GM21786 (cell line): ENCODE results near the gene CTRL.
A peak's percentile ranks its signal among the peaks of the same experiment; 100 is the strongest.
"Not testable (repeated sequence)": the region's sequence is repeated elsewhere in the genome, so short reads cannot be mapped to it uniquely, and the experiment has no call there.

Experiments
- ATAC-seq: cut with Tn5 transposase; IDR thresholded peaks from one replicate; pipeline ENCODE4 v1.9.1; 2021; ENCODE audit not compliant: unreplicated experiment

CTRL gene

DNA sequence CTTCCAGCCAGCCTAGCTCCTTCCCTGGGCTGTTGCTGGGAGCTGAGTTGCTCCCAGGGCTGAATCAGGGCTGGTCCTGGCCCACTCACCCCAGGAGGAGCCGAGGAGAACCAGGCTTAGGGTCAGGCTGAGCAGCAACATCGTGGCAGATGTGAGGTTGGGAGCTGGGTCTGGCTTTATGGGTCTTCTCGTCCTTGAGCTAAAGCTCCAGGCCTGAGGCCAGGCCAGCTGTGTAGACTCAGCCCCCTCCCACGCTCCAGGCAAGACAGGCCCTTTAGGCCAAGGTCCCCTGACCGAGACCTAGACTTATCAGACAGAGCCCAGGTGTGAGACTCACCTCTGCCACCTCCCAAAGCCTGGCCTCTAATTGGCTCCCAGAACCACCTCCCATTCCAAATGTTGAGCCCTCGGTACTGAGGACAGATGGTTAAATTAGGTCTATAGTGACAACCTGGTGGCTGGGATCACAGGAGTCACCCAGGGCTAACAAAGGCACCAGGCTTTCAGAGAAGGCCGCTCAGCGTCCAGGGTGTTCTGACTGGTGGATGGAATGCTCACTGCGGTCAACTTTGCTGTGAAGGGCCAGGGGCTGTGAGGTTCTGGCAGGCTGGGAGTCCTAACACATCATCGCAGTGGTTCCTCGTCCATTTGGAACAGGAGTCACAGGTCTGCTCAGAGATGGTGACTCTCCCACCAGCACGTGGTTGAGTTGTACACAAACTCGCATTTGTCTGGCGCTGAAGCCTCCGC, at the start of gene CTRL:
TSS of gene CTRL (minus strand) at position 151 of the 750 bp plus-strand sequence. CDS start at position 141, 10 bp downstream.
- no peak for ATAC-seq

DNA sequence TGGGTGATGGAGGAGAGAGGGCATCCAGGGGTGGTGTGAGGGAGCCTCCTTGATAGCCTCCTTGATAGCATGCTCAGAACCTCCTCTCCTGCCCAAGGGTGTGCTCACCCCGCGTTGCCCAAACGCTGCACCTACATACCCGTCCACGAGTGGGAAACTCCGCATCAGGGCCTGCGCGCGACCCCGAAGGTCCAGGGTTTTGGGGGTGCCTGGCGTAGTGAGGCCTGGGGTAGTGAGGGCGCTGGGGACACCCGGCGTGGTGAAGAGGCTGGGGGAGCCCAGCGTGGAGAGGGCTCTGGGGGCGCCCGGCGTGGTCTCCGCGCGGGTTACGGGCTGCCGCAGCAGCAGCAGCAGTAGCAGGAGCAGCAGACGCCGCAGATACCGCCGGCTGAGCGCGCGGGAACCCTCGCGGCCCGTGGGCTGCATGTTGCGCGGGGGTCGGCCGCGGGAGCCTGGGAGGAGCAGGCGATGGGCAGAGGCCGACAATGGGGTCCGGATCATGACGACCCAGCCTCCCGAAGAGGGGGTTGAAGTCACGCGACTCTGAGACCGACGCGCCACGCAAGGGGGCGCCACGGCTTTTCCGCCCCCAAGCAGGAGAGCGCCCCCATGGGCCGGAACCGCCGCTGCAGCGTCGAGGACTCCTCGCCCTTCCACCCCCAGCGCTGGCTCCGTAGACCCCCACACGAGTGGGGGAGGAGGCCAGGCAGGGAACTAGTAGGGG, 48.5 kb upstream of the CTRL start, which contains the start of gene DPEP3:
TSS of gene DPEP3 (minus strand) at position 545 of the 724 bp plus-strand sequence. CDS start at position 426, 119 bp downstream.
- no peak for ATAC-seq

DNA sequence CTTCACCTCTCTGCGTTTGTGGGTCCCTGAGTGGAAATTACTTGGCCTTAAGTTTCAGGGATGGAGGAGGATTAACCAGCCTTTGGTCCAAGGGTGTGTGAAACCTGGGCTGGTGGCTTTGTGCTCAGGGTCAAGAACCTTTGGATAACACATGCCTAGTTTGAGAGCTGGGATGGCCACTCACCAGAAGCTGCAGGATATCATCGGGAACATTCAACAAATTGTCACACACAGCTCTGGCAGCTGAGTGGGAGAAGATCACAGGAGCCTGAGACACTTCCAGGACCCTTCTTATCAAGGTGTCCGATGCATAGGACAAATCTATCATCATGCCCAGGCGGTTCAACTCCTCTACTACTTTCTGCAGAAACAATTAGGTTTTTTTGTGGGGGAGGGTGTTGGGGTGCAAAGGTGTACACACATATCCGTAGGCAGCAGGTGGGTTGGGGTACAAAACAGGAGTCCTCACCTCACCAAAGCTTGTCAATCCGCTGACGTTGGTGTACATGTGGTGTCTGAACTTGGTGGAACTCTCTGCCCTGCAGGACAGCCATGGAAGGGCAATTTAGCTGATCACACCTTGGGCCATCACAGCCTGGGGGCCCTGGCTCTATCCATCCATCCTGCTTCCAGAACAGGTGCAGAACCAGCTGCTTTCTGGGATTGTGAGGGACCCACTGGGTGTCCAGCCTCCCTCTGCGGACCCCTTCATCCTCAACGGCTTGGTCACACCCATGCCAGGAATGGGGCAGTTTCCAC, 46.0 kb upstream of the CTRL start:
- no peak for ATAC-seq

DNA sequence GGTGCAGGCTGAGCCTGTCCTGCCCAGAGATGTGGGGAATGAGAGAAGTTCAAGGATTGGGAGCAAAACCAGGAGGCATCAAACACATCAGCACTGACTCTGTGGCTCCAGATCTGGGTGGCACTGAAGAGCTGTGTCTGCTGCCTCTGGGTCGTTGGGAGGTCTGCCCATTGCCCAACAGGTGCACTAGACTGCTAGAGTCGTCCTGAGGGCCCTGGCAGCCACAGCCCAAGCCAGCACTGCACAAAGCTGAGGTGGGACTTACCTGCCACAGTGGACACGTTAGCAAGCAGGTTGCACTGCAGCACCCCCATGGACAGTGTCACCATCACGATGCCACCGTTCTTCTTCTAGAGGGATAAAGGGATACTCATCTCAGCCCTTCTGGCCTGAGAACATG, 45.3 kb upstream of the CTRL start:
- ATAC-seq, result no peak

DNA sequence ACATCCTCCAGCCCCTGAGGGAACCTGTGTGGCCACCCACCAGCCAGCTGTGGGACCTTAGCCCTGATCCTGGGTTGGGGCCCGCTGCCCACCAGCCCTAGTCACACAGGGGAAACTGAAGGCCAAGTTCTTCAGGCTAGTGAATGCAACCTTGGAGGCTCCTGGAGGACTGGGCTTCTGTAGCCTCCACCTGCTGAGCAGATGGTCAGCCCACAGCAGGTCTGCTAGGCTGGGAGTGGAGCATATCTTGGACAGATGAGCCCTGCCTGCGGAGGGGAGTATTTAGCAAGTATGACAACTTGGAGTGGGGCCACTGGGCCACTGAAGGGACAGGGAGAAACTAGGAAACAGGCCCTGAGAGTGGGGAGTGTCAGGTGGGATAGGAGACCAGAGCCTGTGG, 44.5 kb upstream of the CTRL start:
- no peak for ATAC-seq

DNA sequence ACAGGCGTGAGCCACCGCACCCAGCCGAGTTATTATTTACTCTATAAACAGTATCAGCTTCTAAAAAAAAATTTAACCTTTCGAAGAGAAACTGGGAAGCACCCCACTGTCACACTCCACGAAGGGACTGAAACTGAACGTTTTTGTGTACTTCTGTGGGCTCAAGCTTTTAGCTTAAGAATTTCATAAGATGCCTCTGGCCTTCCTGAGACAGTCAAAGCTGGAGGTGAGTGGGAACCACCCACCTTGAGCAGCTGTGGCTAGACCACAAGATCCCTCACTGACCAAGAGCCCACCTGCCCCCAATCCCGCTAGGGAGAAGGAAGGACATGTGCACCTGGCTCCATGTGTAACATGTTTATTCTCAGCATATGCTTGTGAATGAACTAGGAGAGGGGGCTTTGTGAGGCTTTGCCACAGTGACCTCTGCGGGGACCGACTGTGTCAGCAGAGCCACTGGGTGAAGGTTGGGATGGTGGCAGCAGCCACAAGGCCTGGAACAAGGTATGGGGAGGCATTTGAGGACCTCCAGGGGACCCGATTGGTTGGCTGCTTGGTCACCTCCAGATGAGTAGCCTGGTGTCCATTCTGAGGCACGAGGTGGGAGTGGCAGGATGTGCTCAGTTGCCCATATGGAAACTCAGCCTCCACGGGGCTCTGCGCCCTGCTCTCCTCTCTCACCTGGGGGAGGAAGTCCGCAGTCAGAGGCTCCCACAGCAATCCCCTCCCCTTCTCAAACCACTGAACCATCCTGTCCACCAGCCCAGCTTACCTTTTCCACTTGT, 43.9 kb upstream of the CTRL start:
- no peak for ATAC-seq

DNA sequence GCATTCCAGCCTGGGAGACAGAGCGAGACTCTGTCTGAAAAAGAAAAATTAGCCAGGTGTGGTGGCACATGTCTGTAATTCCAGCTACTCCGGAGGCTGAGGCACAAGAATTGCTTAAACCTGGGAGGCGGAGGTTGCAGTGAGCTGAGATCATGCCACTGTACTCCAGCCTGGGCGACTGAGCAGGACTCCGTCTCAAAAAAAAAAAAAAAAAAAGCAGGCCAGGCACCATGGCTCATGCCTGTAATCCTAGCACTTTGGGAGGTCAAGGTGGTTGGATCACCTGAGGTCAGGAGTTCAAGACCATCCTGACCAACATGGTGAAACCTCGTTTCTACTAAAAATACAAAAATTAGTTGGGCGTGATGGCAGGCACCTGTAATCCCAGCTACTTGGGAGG, 40.6 kb upstream of the CTRL start:
- not testable (repeated sequence) for ATAC-seq

DNA sequence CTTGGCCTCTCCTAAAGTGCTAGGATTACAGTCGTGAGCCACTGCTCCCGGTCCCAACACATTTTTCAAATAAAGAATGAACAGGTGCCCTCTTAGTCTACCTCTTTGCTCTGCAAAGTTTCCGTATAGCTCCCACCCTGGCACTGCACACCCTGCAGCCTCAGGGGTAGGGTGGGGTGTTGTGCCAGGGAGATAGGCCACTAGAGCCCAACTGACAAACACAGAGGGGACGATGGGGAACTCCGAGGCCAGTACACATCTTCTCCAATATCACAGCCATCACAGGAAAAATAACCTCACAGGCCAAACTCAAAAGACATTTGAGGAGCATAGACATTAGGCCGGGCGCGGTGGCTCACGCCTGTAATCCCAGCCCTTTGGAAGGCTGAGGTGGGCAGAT, 39.4 kb upstream of the CTRL start:
- no peak for ATAC-seq

DNA sequence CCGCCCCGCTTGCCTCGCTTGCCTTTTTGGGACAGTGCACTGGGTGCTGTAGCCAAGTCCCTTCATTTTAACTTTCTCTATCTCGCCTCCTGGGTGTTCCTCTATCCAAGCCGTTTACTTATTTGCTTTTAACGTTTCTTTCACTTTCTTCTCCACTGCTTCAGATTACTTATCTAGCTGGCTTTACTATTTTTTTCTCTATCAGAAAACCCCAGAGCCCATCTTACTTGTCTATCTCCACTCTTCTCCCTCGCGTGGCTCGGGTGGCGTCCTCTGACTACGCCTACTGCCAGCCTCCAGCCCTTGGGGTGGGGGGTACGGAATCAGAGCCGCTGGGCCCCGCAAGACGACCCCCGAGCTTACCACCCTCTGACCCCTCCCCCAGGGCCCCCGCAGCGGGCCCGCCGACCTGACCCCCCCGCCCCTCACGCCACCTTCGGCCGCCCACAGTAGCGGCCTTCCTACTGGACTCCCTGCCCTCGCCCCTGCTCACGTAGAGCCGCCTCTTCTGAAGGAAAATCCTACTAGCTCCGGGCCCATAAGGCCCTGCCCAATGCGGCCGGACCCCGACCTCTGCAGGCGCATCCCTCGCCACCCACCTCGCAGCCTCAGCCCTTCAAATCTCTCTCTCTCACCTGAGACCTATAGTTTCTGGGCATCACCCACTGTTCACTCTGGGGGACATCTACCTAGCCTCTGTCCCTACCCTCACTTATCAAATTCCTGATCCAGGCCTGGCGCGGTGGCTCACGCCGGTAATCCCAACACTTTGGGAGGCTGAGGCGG, 37.8 kb upstream of the CTRL start:
- ATAC-seq, result no peak

DNA sequence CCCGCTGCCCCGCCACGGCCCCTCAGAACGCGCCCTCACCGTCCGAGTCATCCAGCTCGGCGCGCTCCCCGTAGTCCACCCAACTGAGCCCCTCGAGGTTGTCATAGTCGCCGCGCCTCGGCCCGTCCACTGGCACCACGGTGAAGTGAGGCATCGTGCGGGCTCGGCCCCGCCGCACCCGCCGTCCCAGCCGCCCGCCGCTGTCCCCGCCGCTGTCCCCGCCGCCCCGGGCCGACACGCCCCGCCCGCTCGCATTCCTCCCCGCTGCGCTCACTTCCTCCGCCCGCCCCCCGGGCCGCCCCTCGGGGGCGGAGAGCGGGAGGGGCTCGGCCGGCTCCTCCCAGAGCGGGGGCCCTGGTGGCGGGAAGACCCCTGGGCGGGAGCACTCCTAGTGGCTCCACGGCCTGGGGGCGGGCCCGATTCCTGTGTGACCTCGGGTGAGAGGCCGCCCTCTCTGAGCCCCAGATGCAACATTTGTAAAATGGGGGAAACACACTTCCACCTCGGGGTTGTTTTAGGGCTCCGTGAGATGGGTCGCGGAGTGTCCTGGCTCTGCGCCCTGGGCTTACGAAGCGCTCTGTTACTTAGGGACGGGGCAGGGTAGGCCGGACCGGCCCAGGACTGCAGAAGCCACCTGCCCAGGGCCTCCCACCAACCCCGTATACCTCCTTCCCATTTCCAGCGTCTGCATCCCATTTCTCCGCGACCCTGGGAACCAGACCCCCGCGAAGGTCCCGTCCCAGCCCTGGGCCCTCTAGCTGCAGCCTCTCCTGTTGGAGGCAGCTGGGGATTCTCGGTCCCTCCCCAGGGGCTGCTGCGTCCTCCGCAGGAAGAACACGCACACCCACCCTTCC, 37.0 kb upstream of the CTRL start, which contains the start of gene SLC12A4:
TSS of gene SLC12A4 (minus strand) at position 238 of the 854 bp plus-strand sequence. CDS start at position 154, 84 bp downstream.
- peak; percentile 69 for ATAC-seq

DNA sequence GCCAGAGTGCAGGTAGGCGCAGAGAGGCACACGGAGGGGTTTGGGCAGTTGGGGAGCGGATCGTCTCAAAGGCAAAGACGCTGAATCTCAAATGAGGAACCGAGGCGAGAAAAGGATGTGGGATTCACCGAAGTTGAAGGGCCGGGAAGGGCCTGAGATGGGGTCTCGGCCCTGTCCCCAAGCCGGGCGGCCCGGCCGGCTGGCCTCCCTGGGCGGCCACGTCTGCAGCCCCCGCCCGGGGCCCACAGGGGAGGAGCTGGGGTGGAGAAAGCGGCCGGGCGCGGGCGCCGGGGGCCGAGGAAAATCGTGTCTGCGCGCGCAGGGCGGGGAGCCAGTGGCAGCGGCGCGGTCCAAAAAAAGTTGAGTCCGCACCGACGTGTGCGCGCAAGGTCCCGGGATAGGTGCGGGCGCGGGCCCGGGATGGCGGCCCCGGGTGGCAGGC, 36.3 kb upstream of the CTRL start:
- peak; percentile 17 for ATAC-seq

DNA sequence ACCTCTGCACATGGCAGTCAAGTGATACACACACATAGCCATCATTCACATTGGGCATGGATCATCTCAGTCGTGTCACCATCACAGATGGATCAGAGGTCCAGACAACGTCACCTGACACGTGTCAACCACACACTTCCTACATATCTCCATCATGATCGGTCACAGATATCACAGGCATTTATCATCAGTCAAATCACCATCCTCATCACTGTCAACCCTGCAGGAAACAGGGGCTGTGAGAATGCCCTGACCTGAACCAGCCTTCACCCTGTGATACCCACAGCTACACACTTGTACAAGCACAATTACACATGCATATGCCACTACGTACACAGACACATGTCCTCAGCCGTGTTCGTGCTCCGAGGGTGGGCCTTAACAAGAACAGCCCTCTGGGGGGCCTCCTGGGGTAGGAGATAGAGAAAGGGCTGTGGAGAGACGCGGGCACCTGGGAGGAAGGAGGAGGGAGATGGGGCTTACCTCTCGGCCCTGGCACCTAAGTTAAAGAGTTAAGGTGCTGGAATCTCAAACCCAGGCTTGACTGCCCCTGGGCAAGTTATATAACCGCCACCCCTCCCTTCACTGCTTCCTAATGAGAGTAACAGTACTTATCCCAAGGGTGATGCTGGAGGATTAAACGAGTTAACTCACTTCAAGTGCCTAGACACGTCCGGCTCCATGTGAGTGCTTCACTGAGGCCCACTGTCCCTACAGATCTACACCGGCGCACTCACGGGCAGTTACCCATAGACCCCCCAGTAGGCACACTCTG, 35.7 kb upstream of the CTRL start:
- no peak for ATAC-seq

DNA sequence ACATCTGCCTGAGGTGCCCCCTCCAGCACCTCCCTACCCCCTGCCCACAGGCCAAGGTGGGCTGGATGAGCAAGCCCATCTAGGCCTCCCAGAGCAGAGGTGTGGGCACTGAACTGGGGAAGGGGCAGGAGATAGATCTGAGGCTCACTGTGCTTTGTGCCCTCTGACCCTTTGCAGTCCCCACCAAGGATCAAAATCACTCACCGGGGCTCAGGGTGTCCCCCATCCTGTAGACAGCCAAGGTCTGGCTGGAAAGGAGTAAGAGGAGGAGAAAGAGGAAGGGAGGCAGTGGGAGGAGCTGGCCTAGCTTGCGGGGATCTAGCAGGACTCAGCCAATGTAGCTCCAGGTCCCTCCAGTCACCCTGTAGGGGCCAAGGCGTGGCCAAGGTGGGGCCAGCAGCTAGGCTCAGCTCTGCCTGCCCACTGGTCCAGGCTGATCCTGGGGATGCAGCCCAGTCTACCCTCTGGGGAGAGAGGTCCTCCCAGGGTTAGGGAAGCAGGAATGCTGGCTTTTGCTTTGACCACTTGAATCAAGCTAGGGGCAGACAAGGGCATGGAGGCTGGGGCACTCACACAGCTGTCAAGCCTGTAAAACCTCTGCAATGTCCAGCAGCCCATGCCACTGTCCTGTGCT, 35.0 kb upstream of the CTRL start:
- no peak for ATAC-seq

DNA sequence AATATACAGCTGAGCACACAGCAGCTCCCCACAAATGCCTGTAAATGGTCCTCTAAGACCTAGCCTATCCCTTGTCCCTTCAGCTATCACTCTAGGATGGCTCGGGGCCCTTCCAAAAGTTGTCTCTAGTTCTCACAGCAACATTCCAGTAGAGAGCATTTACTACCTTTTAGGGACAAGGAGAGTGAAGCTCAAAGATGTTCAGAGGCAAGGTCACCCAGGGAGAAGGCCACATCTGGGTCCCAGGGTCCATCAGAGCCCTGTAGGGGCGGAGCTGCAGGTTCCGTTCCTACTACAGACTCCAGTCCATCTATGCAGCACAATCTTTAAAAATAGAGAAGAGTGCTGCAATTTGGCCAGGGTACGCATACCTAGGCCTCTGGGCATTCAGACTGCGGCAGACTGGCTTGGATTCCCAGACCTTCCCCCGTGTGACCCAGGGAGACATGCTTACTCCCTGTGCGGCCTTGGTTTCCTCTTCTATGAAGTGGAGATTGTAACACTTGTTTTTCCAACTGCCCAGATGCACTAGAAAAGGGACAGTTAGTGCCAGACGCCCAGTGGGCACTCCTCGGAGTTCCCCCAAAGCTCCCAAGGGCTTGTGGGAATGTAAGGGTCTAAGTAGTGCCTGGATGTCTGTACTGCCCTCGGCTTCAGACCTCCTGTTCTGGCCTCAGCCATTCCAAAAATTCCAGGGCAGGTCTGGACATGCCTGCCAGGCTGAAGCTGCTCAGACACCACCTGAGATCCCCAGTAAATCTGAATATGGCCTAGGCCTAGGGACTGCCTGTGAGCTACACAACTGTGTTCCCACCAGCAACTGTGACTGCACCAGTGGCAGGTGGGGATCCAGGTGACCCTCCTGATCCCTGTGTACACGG, 34.2 kb upstream of the CTRL start:
- ATAC-seq, result no peak

DNA sequence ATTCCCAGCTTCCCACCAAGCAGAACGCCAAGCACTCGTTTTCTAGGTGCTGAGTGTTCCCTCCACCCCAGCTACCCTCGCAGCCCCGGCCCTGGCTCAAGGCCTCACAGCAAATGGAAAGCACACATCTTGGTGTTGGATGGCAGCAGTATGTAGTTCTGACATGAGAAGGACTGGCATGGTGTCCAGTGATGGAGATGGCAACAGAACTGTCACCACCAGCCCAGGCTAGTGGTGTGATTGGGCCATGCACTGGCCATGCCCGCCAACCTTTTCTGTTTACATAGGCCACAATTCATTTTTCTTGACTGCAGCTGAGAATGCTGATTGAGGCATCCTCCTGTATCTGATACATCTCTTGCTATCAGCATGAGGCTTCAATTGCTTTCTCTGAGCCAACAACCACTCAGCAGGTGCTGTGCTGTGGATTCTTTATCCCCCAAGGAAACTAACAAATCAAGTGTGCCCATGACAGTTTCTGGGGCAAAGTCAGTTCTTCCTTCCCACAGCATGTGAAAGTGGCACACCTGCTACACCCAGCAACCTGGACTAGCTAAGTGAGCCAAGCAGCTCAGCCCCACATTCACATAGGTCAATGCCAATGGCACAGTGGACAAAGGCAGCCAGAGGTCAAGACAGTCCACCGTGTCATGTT, 32.9 kb upstream of the CTRL start:
- ATAC-seq, result no peak

DNA sequence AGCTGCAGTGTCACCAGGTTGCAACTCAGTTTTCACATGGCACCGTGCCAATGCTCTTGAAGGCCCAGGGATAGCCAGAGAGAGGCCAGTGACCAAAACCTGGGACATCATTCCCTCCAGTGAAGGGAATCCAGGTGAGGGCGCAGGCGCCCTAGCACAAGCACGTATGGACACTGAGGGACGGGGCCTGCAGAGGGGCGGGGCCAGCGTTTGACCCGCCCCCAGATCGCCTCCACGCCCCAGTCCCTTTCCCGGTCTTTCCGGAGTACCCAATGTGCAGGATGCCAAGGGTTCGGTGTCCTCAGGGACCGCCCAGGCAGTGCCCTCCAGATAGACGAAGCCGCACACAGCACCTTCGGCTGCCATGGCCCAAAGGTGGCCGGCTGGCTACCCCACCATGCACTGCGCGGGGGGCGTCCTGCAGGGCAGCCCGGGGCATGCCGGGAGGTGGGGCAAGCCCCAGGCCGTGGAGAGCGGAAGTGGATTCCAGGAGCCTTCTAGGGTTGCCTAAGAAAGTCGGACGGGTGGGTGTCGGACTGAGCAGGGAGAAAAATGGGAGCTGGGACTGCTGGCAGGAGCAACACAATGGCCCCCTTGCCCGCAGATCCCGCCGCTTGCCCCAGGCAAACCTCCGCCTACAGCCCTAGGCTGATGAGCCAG, 32.1 kb upstream of the CTRL start:
- ATAC-seq, result no peak
